ENCODE results near the gene SFRP2.

DNA sequence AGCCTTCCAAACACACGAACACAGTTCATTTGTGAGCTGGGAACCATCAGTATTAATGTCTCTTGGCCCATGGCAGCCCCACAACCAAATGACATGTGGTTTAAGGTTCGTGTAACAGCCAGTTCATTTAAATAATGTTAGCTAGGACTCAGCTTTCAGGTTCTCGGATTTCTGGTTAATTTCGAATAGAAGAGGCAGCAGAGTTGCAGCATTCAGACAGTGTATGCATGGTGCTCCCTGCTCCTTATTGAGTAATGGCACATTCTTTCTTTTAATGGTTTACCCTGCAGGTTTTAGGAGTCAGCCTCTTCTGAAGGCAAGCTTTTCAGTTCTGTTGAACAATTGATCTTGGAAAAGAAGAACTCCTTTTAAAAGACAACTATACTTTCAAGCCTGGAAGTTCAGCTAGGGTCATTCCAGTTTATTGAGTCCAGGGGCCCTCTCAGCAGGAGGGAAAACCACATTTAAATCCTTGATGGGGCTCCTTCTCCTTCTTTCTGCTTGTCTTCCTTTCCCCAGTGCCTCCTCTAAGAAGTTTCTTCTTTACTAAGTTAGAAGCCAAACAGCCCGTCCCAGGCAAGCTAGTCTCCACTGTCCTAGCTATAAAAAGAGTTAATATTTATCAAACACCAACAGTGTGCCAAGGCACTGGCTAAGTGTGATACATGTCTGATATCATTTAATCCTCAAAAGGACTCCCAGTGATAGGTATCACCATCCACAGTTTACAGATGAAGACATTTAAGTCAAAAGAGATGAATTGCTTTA lies 24.1 kb downstream of the SFRP2 start:
- TF ChIP-seq ELF4 (IDR thresholded peaks at IDR 0.05): no peak
- TF ChIP-seq LEF1 (IDR thresholded peaks at IDR 0.05; ENCODE audit: borderline replicate concordance): no peak
- no peak for TF ChIP-seq FOXA1 (IDR thresholded peaks at IDR 0.05)
- TF ChIP-seq L3MBTL2 (conservative IDR thresholded peaks at IDR 0.05): no peak
- TF ChIP-seq CTBP1 (IDR thresholded peaks at IDR 0.05; ENCODE audit: borderline replicate concordance): no peak
- no peak for TF ChIP-seq ARNT (IDR thresholded peaks at IDR 0.05)
- TF ChIP-seq BHLHE40 (IDR thresholded peaks at IDR 0.05; ENCODE audit: borderline replicate concordance): no peak
- TF ChIP-seq SUZ12 (IDR thresholded peaks at IDR 0.05): no peak
- no peak for TF ChIP-seq FOXM1 (IDR thresholded peaks at IDR 0.05; ENCODE audit: borderline replicate concordance)
- TF ChIP-seq ZNF384 (IDR thresholded peaks at IDR 0.05): no peak
- no peak for TF ChIP-seq SP1 (IDR thresholded peaks at IDR 0.05)
- TF ChIP-seq NFRKB (IDR thresholded peaks at IDR 0.05): no peak
- TF ChIP-seq HDGF (IDR thresholded peaks at IDR 0.05; ENCODE audit: borderline replicate concordance): no peak
